Ammon's horn (tissue), 1 donor: ENCODE data around the gene P3H3.
A peak's percentile ranks its signal among the peaks of the same experiment; 100 is the strongest.

Experiments used
- DNase-seq: peaks from one replicate; pipeline ENCODE4 v3.0.0-alpha.2; 2016; ENCODE audit warnings: low spot score

P3H3 gene

GRCh38 chr12:6826734-6827436 lies 1.3 kb upstream of the P3H3 start:
- DNase-seq = no peak

DNA sequence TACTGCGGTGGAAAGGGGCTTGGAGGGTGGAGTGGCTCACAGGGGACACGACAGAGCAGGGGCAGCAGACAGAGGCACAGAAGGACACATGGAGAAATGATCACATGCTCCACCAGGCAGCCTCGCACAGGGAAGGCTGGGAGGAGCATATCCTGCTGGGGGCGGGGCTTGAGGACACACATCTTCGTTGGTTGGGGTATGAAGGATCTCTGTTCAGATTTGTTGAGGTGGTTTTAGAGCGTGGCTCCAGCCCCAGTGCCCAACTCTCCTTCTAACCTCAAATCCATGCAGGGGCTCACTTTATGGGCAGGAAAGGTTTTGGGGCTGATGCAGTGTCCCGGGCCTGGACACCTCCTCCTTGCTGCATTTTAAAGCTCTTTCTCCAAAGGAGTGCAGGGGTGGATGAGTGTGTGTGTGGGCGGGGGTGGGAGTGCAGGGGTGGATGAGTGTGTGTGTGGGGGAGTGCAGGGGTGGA lies 733 bp upstream of the P3H3 start:
- peak; percentile 90 for DNase-seq

- DNase-seq = peak; percentile 44
These were observed 751 bp downstream of the P3H3 start for GRCh38 chr12:6828781-6829535.

- no peak for DNase-seq
These were observed 1.5 kb downstream of the P3H3 start for GRCh38 chr12:6829536-6830220.

DNA sequence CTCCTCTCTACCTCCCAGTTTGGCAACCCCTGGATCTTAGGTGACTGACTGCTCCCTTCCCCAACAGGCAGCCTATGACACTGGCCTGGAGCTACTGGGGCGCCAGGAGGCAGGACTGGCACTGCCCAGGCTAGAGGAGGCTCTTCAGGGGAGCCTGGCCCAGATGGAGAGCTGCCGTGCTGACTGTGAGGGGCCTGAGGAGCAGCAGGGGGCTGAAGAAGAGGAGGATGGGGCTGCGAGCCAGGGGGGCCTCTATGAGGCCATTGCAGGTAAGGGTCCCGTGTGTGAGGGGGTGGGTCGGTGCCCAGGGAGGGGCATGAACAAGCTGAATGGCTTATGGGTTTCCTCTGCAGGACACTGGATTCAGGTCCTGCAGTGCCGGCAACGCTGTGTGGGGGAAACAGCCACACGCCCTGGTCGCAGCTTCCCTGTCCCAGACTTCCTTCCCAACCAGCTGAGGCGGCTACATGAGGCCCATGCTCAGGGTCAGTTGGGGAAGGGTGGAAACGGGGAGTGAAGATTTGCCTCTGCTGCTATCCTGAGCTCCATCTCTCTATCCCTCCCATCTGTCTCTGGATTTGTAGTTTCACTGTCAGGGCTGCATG lies 2.2 kb downstream of the P3H3 start:
- DNase-seq = no peak

DNA sequence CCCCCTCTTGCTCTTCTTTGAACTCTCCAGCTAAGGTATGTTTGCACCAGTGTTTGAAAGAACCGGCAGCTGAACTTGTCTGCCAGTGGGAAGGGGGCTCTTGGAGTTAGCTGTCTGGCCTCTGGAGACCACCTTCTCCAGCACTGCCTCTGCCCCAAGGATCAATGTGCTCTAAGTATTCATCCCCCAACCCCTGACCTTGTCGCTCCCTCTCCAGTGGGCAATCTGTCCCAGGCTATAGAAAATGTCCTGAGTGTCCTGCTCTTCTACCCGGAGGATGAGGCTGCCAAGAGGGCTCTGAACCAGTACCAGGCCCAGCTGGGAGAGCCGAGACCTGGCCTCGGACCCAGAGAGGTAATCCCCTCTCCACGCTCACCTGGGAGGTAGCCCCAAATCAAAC lies 2.8 kb downstream of the P3H3 start:
- DNase-seq = no peak

DNA sequence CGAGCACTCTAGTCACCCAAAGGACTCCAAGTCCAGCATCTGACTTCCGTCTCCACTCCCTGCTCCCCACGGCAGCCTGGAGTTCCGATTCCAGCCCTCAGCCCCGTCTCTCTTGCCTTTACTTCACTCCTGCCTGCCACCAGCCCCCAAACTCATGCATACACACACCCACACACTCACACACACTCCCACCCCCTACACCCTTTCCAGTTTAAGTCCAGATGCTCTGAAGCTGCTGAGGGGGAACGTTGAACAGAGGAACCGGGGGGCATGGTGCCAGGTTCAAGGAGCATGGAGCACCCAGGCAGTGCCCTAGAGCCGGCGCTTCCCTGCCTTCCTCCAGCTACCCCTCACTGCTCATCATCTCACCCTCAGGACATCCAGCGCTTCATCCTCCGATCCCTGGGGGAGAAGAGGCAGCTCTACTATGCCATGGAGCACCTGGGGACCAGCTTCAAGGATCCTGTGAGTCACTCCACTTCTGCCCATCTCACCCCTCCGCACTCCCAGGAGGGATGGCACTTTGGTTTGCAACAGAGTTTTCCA lies 3.3 kb downstream of the P3H3 start:
- DNase-seq = no peak

- no peak for DNase-seq
These were observed 3.9 kb downstream of the P3H3 start for GRCh38 chr12:6832125-6832524.

DNA sequence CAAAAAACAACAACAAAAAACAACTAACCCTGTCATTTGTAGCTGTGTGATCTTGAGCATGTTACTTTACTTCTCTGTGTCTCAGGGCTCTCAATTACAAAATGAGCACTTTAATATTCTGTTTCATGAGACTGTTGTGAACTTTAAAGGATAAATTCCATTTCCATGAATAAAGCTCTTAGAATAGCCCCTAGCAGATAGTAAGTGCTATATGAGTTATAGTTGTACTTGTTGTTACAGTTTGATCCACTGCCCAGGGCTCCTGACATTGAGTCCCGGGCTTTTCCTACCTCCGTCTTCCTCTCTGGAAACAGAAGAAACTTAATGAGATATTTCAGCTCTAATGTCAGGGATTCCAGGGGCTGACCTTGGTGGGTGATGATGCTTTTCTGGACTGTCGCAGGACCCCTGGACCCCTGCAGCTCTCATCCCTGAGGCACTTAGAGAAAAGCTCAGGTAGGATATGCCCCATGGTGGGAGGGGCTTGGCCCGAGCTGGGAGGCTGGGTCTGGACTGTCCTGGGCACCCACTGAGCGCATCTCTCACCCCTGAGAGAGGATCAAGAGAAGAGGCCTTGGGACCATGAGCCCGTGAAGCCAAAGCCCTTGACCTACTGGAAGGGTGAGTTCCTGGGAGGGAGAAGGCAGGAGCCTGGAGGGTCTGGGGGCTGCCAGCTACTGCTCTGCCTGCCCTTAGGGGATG lies 5.1 kb downstream of the P3H3 start:
- no peak for DNase-seq

DNA sequence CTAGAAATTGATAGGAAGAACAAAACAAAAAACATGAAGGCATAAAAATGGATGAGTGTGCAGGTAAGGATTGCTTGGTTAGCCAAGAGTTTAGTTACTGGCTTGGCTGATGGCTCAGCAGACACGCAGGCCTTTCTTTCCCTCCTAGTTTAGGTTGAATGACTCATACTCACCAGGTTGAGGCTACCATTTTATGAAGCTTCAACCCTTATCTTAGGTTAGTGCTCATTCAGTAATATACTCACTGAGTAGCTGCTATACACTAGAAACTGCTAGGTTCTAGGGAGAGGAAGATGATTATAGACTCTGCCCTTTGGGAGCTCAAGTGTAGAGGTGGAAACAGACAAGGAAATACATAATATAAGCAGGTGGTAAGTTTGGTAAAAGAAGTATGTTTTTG lies 6.0 kb downstream of the P3H3 start:
- DNase-seq = no peak

- no peak for DNase-seq
These were observed 6.7 kb downstream of the P3H3 start for GRCh38 chr12:6834873-6835272.

- DNase-seq = no peak
These were observed 8.6 kb downstream of the P3H3 start for GRCh38 chr12:6836851-6837250.

DNA sequence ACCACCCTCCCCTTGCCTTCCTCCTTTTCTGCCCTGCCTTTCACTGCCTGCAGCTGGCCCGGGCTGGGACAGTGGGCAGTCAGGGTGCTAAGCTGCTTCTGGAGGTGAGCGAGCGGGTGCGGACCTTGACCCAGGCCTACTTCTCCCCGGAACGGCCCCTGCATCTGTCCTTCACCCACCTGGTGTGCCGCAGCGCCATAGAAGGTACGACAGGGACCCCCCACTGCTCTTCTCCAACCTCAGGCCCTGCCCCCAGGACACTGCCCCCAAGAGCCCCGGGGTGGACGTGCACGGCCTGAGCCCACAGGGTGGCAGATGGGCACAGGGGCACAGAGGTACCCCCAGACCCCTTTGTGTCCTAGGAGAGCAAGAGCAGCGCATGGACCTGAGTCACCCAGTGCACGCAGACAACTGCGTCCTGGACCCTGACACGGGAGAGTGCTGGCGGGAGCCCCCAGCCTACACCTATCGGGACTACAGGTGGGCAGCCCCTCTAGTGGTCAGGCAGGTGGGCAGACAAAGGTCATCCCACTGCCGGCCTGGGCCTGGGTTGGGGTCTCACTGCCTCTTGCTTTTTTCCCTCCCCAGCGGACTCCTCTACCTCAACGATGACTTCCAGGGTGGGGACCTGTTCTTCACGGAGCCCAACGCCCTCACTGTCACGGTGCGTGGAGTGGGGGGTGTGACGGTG lies 9.3 kb downstream of the P3H3 start:
- no peak for DNase-seq

DNA sequence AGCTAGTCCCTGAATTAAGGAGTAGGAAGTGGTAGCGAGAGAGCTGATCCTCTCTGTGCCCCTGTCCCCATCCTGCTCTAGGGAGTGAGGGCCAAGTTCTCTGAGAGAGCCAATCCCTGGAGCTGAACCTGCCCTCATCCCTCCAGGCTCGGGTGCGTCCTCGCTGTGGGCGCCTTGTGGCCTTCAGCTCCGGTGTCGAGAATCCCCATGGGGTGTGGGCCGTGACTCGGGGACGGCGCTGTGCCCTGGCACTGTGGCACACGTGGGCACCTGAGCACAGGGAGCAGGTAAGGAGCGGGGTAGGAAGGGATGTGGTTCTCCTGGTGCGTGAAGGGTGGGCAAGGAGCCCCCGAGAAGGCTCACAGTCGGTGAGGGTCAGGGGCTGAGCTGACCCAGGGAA lies 10.6 kb downstream of the P3H3 start:
- DNase-seq = no peak

GRCh38 chr12:6839482-6840201 lies 11.4 kb downstream of the P3H3 start:
- DNase-seq = no peak

DNA sequence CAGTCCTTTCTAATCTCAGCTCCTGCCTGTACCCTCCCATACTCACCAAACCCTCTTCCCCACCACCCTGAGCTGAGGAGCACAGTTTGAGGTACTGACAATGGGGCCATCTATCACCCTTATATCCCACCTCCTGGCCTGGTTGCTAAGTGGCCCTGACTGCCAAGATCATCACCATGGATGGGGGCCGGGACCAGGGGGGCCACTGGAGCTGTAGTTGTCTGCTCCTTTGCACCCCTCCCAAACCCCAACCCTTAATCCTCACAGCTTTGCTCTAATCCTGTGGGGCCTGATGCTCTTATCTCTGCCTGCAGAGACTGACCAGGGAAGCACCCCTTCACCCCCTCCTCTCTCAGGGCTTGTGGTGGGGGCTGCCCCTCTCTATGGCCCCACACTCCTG lies 12.1 kb downstream of the P3H3 start:
- DNase-seq = no peak

DNA sequence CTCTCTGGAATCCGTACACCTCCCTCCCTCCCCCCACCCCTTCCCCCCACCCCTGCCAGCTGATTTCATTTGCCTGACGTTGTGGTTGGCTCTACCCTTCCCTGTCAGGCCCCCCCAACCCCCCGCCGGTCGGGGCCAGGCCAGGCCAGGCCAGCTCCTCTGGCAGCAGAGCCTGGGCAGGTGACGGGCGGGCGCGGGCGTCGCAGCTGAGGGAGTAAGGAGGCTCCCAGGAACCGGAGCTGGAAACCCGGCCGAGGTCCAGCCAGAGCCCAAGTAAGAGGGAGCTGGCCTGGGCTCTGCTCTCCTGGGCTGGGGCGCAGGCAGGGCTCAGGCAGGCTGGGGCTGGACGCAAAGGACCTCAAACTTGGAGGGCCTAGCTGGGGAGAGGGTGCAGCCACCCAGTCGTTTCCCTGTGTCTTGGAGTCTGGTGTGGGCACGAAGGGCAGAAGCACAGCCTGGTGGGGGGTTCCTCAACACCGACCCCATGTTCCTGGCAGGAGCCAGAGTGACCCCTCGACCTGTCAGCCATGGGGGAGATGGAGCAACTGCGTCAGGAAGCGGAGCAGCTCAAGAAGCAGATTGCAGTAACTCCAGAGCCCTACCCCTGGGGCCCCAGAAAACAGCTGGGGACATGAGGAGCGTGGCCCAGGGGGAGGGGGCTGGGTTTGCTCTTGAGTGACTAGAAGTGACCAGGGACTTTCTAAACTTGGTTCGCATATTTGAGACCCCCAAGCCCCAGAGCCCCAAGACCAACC lies 12.7 kb downstream of the P3H3 start, which contains the start of gene GNB3:
Gene GNB3, plus strand, starts transcription at position 165 of the 755 bp plus-strand sequence. Its CDS starts 363 bp downstream, at position 528.
- no peak for DNase-seq

- no peak for DNase-seq
These were observed 13.9 kb downstream of the P3H3 start for GRCh38 chr12:6842075-6842474.

GRCh38 chr12:6843118-6843902 lies 15.1 kb downstream of the P3H3 start:
- DNase-seq = no peak
